ENCODE measurements around the gene MLIP.

DNA sequence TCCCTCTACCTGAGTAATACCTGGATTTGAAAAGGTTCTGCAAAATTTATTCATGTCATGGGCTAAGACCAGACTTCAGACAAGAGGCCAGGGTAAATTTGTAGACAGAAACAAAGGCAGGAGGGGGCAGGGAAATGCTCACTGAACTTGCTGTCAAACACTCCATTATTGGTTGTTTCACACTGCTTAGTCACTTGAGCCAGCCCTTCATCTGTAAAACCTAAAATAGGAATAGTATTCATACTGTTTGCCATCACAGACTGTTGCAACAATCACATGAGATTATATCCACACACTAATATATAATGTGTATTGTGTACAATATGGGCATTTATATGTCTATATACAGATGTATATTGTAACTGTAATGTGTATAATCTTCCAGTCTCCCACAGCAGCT lies 190.5 kb downstream of the MLIP start:
- TF ChIP-seq CTCF (IDR thresholded peaks at IDR 0.05; ENCODE audit: low read depth, low read length): no peak
- TF ChIP-seq EZH2phosphoT487 (IDR thresholded peaks at IDR 0.05; ENCODE audit: low read depth): no peak
